Gastroesophageal sphincter (tissue), 4 donors: ENCODE measurements around the gene MADCAM1. TPM values are rescaled to one million over a fixed set of nuclear protein-coding genes. Genes with fewer than 3 reads are reported as not detected.

ENCODE experiments used
- ATAC-seq: fragments of 150-250 bp; one replicate; pipeline ENCODE4 v1.9.1; 2016; ENCODE audit warnings: mild to moderate bottlenecking, moderate library complexity
- H3K27ac ChIP-seq, 4 donors: fragments of 200-600 bp; sonication (generic) in 3 of 4; 1 replicate in 3 of 4; 2 replicates in 1 of 4; pipeline ENCODE4 v1.5.1; 2016 to 2019
- H3K27me3 ChIP-seq: fragments of 200-600 bp; sonication (generic); one replicate; pipeline ENCODE4 v1.5.1; 2019
- H3K36me3 ChIP-seq, 2 donors: fragments of 200-600 bp; sonication (generic); one replicate each; pipeline ENCODE4 v1.5.1; 2019; ENCODE audit warnings: control low read depth in 1 of 2
- H3K4me1 ChIP-seq, 3 donors: fragments of 200-600 bp; sonication (generic); 1 replicate in 2 of 3; 2 replicates in 1 of 3; pipeline ENCODE4 v1.5.1; 2016 to 2019; ENCODE audit warnings: control low read depth in 2 of 3
- H3K4me3 ChIP-seq, 2 donors: fragments of 200-600 bp; sonication (generic); one replicate each; pipeline ENCODE4 v1.5.1; 2019; ENCODE audit warnings: mild to moderate bottlenecking in 1 of 2, moderate library complexity in 1 of 2
- H3K9me3 ChIP-seq, 3 donors: fragments of 200-600 bp; sonication (generic); one replicate each; pipeline ENCODE4 v1.5.1; 2017 to 2019; ENCODE audit warnings: control low read depth in 2 of 3
- CTCF ChIP-seq, 4 experiments: fragments of 200-600 bp in 2 of 4; fragments of 450-650 bp in 2 of 4; sonication (generic) in 1 of 4; IDR thresholded peaks; one replicate each; pipeline ENCODE4 v1.5.1; 2017 to 2019; ENCODE audit warnings: antibody characterized with exemption in 4 of 4, mild to moderate bottlenecking in 2 of 4, moderate library complexity in 2 of 4
- EP300 ChIP-seq: sonication (generic); formaldehyde crosslinking; IDR thresholded peaks from one replicate; pipeline ENCODE4 v1.6.1; 2017; ENCODE audit warnings: antibody characterized with exemption, mild to moderate bottlenecking
- POLR2A ChIP-seq, 2 donors: fragments of 450-650 bp; IDR thresholded peaks; one replicate each; pipeline ENCODE4 v1.6.1; 2017; ENCODE audit warnings: antibody characterized with exemption in 2 of 2, mild to moderate bottlenecking in 2 of 2, moderate library complexity in 1 of 2
- POLR2AphosphoS5 ChIP-seq: sonication (generic); formaldehyde crosslinking; IDR thresholded peaks from one replicate; pipeline ENCODE4 v1.6.1; 2017; ENCODE audit warnings: antibody characterized with exemption
- WGBS, 2 donors: methylation state at CpG; one replicate each; pipeline ENCODE4 v1.1.5; 2018; ENCODE audit warnings: low coverage in 1 of 2; 5-methylcytosine and 5-hydroxymethylcytosine counted together
- total RNA-seq, 4 donors: library from RNA; depleted of rRNA; stranded (reverse); fragments of >200 nt; gene quantifications; one replicate each; pipeline ENCODE4 v1.1.0, GENCODE V29; 2016

MADCAM1 gene
- total RNA-seq, 4 donors from 2014 or later = 0.20 to 0.46 (median 0.40) TPM; not detected in 1

DNA sequence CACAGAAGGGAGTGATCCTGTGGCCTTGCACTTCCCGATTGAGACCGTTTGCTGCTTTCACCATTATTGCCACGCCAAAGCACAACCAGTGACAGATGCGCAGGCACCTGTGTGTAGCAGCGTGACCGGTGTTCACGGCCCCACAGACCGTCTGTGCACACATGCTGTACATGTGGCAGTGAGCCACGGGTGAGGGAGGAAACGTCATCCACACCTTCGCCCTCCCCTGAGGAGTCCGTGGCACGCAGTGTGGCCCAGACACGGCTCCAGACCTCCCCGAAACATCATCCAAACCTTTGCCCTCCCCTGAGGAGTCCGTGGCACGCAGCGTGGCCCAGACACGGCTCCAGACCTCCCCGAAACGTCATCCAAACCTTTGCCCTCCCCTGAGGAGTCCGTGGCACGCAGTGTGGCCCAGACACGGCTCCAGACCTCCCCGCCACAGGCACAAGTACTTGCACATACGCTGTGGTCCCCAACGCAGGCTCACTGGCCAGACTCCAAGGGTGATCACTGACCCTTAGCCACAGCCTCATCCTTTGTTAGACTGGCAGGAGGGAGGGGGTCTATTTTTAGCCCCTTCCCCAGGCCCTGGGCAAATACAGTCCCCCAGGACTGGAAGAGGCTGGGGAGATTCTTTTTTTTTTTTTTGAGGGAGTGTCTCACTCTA lies 27.6 kb upstream of the MADCAM1 start:
- H3K27ac ChIP-seq = no peak overlapping the region
- no peak for ATAC-seq
- H3K27me3 ChIP-seq = no peaks in the 10 kb centered on the region
- no peaks in the 10 kb centered on the region for H3K9me3 ChIP-seq
- no peaks in the 10 kb centered on the region for H3K4me1 ChIP-seq
- H3K4me3 ChIP-seq = no peak overlapping the region
- WGBS, 2 donors = 50 to 72% methylated on average over 2 to 8 of the region's 27 CpGs
- TF ChIP-seq POLR2AphosphoS5 = no peak
- no peak for TF ChIP-seq EP300
- TF ChIP-seq POLR2A (IDR thresholded peaks at IDR 0.05) = no peak
- no peak for TF ChIP-seq CTCF (IDR thresholded peaks at IDR 0.05)
- H3K36me3 ChIP-seq = no peaks in the 10 kb centered on the region

DNA sequence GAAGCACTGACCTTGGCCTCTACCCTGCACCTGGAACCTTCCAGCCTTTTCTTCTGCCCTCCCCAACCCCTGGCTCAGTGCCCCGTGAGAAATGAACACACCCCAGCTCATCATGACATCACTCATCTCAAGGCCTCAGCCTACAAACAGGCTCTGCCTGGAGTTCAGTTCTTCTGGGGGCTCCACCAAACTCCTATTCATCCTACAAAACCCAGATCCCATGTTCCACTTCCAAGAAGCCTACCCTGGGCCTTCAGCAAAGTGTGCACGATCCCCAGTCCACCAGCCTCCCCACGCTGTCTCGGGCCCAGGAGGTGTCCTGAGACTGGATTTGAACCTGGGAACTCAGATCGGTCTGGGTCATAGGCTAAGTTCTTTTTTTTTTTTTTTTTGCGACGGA lies 26.5 kb upstream of the MADCAM1 start:
- WGBS, 2 donors = 72 to 77% methylated on average over 5 to 7 of the region's 7 CpGs
- H3K27ac ChIP-seq = no peak overlapping the region
- H3K4me3 ChIP-seq = no peak overlapping the region
- no peaks in the 10 kb centered on the region for H3K9me3 ChIP-seq
- H3K4me1 ChIP-seq = no peaks in the 10 kb centered on the region
- ATAC-seq = no peak
- TF ChIP-seq EP300 = no peak
- TF ChIP-seq POLR2AphosphoS5 = no peak
- peaks cover 5% of the 10 kb centered on the region for H3K27me3 ChIP-seq
- H3K36me3 ChIP-seq = no peaks in the 10 kb centered on the region

GRCh38 chr19:470701-471100 lies 25.6 kb upstream of the MADCAM1 start:
- no peak for ATAC-seq
- no peak overlapping the region for H3K4me3 ChIP-seq
- no peak for TF ChIP-seq EP300
- no peak for TF ChIP-seq CTCF (IDR thresholded peaks at IDR 0.05)
- TF ChIP-seq POLR2AphosphoS5 = no peak
- no peak for TF ChIP-seq POLR2A (IDR thresholded peaks at IDR 0.05)
- no peak overlapping the region for H3K27ac ChIP-seq
- no peaks in the 10 kb centered on the region for H3K9me3 ChIP-seq
- H3K4me1 ChIP-seq = no peaks in the 10 kb centered on the region
- peaks cover 7% of the 10 kb centered on the region for H3K27me3 ChIP-seq
- no peaks in the 10 kb centered on the region for H3K36me3 ChIP-seq
- WGBS, 2 donors = 69 to 73% methylated on average over 3 to 4 of the region's 20 CpGs

DNA sequence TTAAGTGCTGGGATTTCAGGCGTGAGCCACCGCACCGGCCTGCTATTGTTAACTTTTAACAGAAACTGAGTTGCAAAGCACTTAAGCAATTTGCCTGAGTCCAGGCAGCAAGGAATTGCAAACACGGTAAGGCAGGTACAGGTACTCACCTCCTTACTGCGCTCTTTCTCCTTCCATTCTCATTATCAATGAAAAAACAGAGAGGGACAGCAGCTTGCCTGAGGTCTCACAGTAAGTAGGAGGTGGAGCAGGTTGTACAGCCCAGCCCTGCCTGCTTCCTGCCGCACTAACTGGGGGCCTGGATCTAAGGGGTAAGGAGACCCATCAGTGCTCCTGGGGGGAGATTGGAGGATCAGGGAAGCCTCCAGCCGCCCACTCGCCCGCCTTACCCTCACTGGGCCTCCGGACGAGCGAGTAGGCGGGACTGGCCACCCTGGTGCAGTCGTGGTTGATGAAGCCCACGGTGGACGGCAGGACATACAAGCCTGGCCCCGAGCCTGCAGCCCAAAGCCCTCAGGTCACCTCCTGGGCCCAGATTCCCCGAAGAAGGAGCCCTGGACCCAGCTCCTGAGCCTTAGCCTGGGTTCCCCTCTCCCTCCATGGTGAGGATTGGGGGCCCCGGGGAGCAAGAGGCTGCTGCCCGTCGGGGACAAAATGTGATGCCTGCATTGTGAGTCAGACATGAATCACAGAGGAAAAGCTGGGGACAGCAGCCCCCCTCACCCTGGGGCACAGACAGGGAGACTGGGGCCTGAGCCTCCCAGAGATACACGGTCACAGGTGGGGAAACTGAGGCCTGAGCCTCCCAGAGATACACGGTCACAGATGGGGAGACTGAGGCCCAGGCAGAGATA lies 24.1 kb upstream of the MADCAM1 start:
- TF ChIP-seq POLR2A (IDR thresholded peaks at IDR 0.05) = no peak
- no peak for TF ChIP-seq POLR2AphosphoS5
- TF ChIP-seq CTCF (IDR thresholded peaks at IDR 0.05) = no peak
- no peak for TF ChIP-seq EP300
- H3K36me3 ChIP-seq = no peaks in the 10 kb centered on the region
- peaks cover 7% of the 10 kb centered on the region for H3K27me3 ChIP-seq
- H3K27ac ChIP-seq = no peak overlapping the region
- no peaks in the 10 kb centered on the region for H3K9me3 ChIP-seq
- ATAC-seq = no peak
- H3K4me3 ChIP-seq = no peak overlapping the region
- 61 to 80% methylated on average over 3 of the region's 23 CpGs for WGBS, 2 donors
- H3K4me1 ChIP-seq = no peaks in the 10 kb centered on the region

- H3K27ac ChIP-seq = no peak overlapping the region
- H3K36me3 ChIP-seq = no peaks in the 10 kb centered on the region
- WGBS, 2 donors = 58% methylated on average over 5 of the region's 57 CpGs; no CpG with 5 or more reads in 1 of the 2 donors
- TF ChIP-seq CTCF (IDR thresholded peaks at IDR 0.05) (no peak), POLR2A (IDR thresholded peaks at IDR 0.05) (no peak), EP300 (no peak), POLR2AphosphoS5 (no peak)
- peaks cover 21% of the 10 kb centered on the region for H3K27me3 ChIP-seq
- ATAC-seq = peak; percentile 28
- no peaks in the 10 kb centered on the region for H3K4me1 ChIP-seq
- no peaks in the 10 kb centered on the region for H3K9me3 ChIP-seq
- H3K4me3 ChIP-seq = no peak overlapping the region
Measured at GRCh38 chr19:474126-475078, 21.9 kb upstream of the MADCAM1 start.
